Measurements from ENCODE around the gene SNAP47.

Gene SNAP47

GRCh38 chr1:227718932-227719331 is 16.3 kb upstream of the SNAP47 start:
- Histone ChIP-seq H3K4me1 (ENCODE audit: control insufficient read depth, low read length) (no peaks in the 10 kb centered on the region), H3K36me3 (ENCODE audit: control insufficient read depth, low read length) (no peaks in the 10 kb centered on the region), H3K4me3 (ENCODE audit: low read length) (no peak overlapping the region), H3K9me2 (replicated peaks; ENCODE audit: control insufficient read depth, low read length) (no peaks in the 10 kb centered on the region), H3K27me3 (ENCODE audit: control insufficient read depth, low read length) (no peaks in the 10 kb centered on the region), H3K79me2 (ENCODE audit: control insufficient read depth, low read length) (no peaks in the 10 kb centered on the region), H3K27ac (ENCODE audit: low read depth, low read length) (no peak overlapping the region), H3K9me3 (ENCODE audit: control insufficient read depth, insufficient read depth, low read length) (peaks cover 8% of the 10 kb centered on the region; the same call in 1 of the 2 replicates), H3K4me2 (ENCODE audit: low read length) (no peak overlapping the region), H3F3A (ENCODE audit: control insufficient read depth, insufficient read depth) (no peaks in the 10 kb centered on the region), H4K20me1 (ENCODE audit: control insufficient read depth, insufficient read depth, low read depth, low read length) (no peaks in the 10 kb centered on the region)
- TF ChIP-seq CTCF (IDR thresholded peaks at IDR 0.05; ENCODE audit: low read depth, low read length, poor library complexity, severe bottlenecking): no peak
- no peak for TF ChIP-seq EZH2phosphoT487 (IDR thresholded peaks at IDR 0.05; ENCODE audit: borderline replicate concordance, low read length)

- Histone ChIP-seq H3K36me3 (ENCODE audit: control insufficient read depth, low read length) (no peaks in the 10 kb centered on the region), H3K9me2 (replicated peaks; ENCODE audit: control insufficient read depth, low read length) (no peaks in the 10 kb centered on the region), H3K9me3 (ENCODE audit: control insufficient read depth, insufficient read depth, low read length) (peaks cover 8% of the 10 kb centered on the region; the same call in 1 of the 2 replicates), H4K20me1 (ENCODE audit: control insufficient read depth, insufficient read depth, low read depth, low read length) (no peaks in the 10 kb centered on the region), H3K27ac (ENCODE audit: low read depth, low read length) (no peak overlapping the region), H3F3A (ENCODE audit: control insufficient read depth, insufficient read depth) (no peaks in the 10 kb centered on the region), H3K79me2 (ENCODE audit: control insufficient read depth, low read length) (no peaks in the 10 kb centered on the region), H3K4me1 (ENCODE audit: control insufficient read depth, low read length) (peaks cover 5% of the 10 kb centered on the region), H3K4me3 (ENCODE audit: low read length) (no peak overlapping the region), H3K4me2 (ENCODE audit: low read length) (no peak overlapping the region), H3K27me3 (ENCODE audit: control insufficient read depth, low read length) (no peaks in the 10 kb centered on the region)
- TF ChIP-seq EZH2phosphoT487 (IDR thresholded peaks at IDR 0.05; ENCODE audit: borderline replicate concordance, low read length) (no peak), CTCF (IDR thresholded peaks at IDR 0.05; ENCODE audit: low read depth, low read length, poor library complexity, severe bottlenecking) (no peak)
Observed at GRCh38 chr1:227723474-227723873, 11.8 kb upstream of the SNAP47 start.

GRCh38 chr1:227725046-227725445 is 10.2 kb upstream of the SNAP47 start:
- no peaks in the 10 kb centered on the region for H3K36me3 ChIP-seq (ENCODE audit: control insufficient read depth, low read length)
- no peak for TF ChIP-seq EZH2phosphoT487 (IDR thresholded peaks at IDR 0.05; ENCODE audit: borderline replicate concordance, low read length)
- no peak overlapping the region for H3K4me3 ChIP-seq (ENCODE audit: low read length)
- peaks cover 2% of the 10 kb centered on the region; the same call in 1 of the 2 replicates for H4K20me1 ChIP-seq (ENCODE audit: control insufficient read depth, insufficient read depth, low read depth, low read length)
- no peak overlapping the region for H3K4me2 ChIP-seq (ENCODE audit: low read length)
- H3K27ac ChIP-seq (ENCODE audit: low read depth, low read length): no peak overlapping the region
- H3F3A ChIP-seq (ENCODE audit: control insufficient read depth, insufficient read depth): peaks cover 2% of the 10 kb centered on the region
- H3K9me3 ChIP-seq (ENCODE audit: control insufficient read depth, insufficient read depth, low read length): peaks cover 8% of the 10 kb centered on the region; the same call in 1 of the 2 replicates
- peaks cover 10% of the 10 kb centered on the region for H3K4me1 ChIP-seq (ENCODE audit: control insufficient read depth, low read length)
- no peaks in the 10 kb centered on the region for H3K9me2 ChIP-seq (replicated peaks; ENCODE audit: control insufficient read depth, low read length)
- H3K79me2 ChIP-seq (ENCODE audit: control insufficient read depth, low read length): no peaks in the 10 kb centered on the region
- no peaks in the 10 kb centered on the region for H3K27me3 ChIP-seq (ENCODE audit: control insufficient read depth, low read length)

- Histone ChIP-seq H3K36me3 (ENCODE audit: control insufficient read depth, low read length) (peaks cover 8% of the 10 kb centered on the region), H3K9me3 (ENCODE audit: control insufficient read depth, insufficient read depth, low read length) (peaks cover 8% of the 10 kb centered on the region; the same call in 1 of the 2 replicates)
Observed at GRCh38 chr1:227726318-227726717, 8.9 kb upstream of the SNAP47 start.

More at GRCh38 chr1:227726318-227726717, 8.9 kb upstream of the SNAP47 start:
- H3K4me2 ChIP-seq (ENCODE audit: low read length): no peak overlapping the region
- no peaks in the 10 kb centered on the region for H3K27me3 ChIP-seq (ENCODE audit: control insufficient read depth, low read length)
- H3K27ac ChIP-seq (ENCODE audit: low read depth, low read length): no peak overlapping the region
- no peak overlapping the region for H3K4me3 ChIP-seq (ENCODE audit: low read length)
- TF ChIP-seq CTCF (IDR thresholded peaks at IDR 0.05; ENCODE audit: low read depth, low read length, poor library complexity, severe bottlenecking) (no peak), EZH2phosphoT487 (IDR thresholded peaks at IDR 0.05; ENCODE audit: borderline replicate concordance, low read length) (no peak)
- no peaks in the 10 kb centered on the region for H3K9me2 ChIP-seq (replicated peaks; ENCODE audit: control insufficient read depth, low read length)
- H3K79me2 ChIP-seq (ENCODE audit: control insufficient read depth, low read length): no peaks in the 10 kb centered on the region
- peaks cover 12% of the 10 kb centered on the region for H3K4me1 ChIP-seq (ENCODE audit: control insufficient read depth, low read length)
- H3F3A ChIP-seq (ENCODE audit: control insufficient read depth, insufficient read depth): peaks cover 3% of the 10 kb centered on the region
- peaks cover 3% of the 10 kb centered on the region; the same call in 1 of the 2 replicates for H4K20me1 ChIP-seq (ENCODE audit: control insufficient read depth, insufficient read depth, low read depth, low read length)
